22Rv1 (cell line): ENCODE measurements around the gene COL3A1.

Experiments used
- H3K27ac ChIP-seq: fragments of 450-650 bp; 2 replicates; pipeline ENCODE4 v1.5.1; 2017
- ZFX ChIP-seq: fragments of 450-650 bp; IDR thresholded peaks from 2 replicates; pipeline ENCODE4 v1.6.1; 2017; ENCODE audit warnings: antibody characterized with exemption, borderline replicate concordance
- TF ChIP-seq, protein P1 (sequence below): fragments of 450-650 bp; IDR thresholded peaks from 2 replicates; pipeline ENCODE4 v1.5.1; 2017; ENCODE audit warnings: mild to moderate bottlenecking

The COL3A1 gene

DNA sequence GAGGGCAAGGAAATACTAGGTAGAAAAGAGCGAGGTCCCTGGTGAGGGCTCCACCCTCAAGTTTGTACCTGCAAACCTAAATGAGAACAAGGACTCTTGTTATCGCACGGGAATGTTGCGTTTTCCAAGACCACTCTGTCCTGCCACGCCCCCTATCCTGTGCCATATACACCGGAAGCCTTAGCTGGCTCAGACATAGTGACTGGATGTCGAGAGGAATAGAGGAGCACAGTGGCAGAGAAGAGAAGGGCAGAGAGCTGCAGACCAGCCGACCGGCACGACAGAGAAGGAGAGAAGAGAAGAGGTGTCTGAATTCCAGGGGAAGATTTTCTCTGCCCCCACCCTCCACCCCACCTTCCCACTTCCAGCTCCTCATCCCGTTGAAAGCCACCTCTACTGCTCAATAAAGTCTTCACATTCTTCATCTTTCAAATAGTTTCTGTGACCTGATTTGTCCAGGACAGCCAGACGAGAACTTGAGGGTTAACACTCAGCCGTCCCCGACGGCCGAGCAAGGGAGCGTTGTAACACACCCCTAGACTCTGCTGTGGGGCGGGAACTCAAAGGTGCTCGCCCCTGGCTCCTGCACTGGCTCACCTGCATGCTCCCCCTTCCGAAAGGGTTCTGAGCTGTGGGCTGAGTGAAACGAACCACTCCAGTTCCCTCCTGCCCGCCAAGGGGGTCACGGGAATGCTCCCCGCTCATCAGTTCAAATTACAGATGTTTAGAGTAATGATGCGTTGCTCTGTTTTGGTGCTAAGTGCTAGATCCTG, 24.9 kb upstream of the COL3A1 start:
- TF ChIP-seq, protein P1, sequence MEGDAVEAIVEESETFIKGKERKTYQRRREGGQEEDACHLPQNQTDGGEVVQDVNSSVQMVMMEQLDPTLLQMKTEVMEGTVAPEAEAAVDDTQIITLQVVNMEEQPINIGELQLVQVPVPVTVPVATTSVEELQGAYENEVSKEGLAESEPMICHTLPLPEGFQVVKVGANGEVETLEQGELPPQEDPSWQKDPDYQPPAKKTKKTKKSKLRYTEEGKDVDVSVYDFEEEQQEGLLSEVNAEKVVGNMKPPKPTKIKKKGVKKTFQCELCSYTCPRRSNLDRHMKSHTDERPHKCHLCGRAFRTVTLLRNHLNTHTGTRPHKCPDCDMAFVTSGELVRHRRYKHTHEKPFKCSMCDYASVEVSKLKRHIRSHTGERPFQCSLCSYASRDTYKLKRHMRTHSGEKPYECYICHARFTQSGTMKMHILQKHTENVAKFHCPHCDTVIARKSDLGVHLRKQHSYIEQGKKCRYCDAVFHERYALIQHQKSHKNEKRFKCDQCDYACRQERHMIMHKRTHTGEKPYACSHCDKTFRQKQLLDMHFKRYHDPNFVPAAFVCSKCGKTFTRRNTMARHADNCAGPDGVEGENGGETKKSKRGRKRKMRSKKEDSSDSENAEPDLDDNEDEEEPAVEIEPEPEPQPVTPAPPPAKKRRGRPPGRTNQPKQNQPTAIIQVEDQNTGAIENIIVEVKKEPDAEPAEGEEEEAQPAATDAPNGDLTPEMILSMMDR, result no peak
- TF ChIP-seq ZFX, result no peak
- no peak overlapping the region for H3K27ac ChIP-seq

DNA sequence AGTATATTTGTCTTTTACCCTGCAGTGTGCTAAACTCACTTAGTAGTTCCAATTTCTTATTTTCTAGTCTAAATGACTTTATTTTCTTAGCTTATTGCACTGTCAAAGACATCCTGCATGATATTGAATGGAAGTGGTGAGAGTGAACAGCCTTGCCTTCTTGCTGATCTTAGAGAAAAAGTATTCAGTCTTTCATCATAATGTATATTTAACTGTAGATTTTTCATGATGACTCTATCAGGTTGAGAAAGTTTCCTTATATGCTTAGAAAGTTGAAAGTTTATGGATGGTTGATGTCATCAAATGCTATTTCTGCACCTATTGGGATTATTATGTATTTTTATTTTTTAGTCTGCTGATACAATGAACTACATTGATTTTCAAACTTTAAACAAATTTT, 21.3 kb upstream of the COL3A1 start:
- no peak for TF ChIP-seq ZFX
- TF ChIP-seq, protein P1, result no peak
- no peak overlapping the region for H3K27ac ChIP-seq

DNA sequence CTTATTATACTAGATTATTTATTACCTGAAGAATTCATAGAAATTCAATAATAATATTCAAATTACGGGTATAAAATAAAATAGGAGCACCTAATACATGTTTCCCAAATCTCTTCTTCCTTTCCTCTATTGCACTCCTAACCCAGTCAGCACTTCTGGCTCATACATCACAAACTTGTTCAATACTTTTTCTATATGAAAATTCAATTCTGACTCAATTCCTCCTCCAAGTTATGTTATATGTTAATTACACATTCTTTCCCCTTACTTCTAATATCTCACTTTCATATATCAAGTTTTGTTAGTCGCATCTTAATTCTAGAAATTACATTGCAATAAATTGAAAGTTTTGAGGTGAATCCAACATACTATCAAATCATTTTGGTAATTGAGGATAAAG, 17.9 kb upstream of the COL3A1 start:
- no peak for TF ChIP-seq ZFX
- TF ChIP-seq, protein P1, result no peak
- H3K27ac ChIP-seq, result no peak overlapping the region

DNA sequence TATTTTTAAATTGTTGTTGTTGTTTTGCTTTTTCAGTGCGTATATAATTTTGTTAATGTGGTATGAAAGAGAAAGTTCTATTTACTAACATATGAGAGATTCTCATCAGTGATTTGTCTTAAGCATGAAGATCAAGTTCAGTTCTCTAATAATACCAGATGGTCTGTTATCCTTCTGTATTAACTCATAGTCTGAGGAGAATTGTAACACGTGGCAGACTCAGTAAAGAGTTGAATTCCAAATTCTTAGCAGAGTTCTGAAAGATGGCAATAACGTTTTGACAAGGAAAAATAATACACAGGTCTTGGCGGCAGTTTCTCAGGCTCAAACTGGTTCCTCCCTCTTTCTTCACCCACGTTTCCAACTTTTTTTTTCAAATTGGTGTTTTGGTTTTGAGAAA, 17.2 kb upstream of the COL3A1 start:
- H3K27ac ChIP-seq, result no peak overlapping the region
- TF ChIP-seq, protein P1, result no peak
- TF ChIP-seq ZFX, result no peak

DNA sequence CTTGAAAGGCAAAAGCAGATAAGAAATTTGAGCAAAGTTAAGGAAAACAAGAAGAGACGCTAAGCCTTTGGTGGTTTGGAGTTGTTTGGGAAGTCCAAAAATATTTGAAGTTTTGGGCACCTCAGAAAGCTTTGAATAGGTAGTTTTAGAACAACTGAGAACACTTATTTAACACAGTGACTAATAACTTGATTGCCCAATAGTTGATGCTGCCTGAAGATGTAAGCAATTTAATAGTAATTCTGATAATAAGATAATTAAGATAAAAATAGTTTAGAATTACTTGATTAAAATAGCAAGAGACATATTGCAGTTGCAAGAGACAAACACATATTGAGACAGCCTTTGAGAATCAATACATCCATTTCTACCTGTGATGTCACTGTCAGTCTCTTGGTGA, 16.5 kb upstream of the COL3A1 start:
- TF ChIP-seq, protein P1, result no peak
- no peak for TF ChIP-seq ZFX
- H3K27ac ChIP-seq, result no peak overlapping the region

DNA sequence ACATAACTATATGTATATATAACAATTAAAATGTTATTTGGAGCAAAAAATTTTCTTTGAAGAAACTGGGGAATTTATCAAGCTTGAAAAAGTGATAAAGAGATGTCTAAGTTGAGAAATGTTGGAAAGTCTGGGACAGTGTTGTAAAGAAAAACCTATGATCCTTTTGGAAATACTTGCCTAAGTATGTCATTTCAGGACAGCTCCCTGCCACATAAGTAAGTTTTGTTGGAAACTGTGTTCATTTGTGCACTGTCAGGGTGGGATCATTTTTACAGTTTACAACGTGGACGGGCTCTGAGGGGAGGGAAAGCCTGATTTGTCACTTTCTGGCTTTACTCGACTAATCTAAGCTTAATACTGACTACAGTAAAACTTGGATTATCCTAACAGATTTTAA, 10.4 kb upstream of the COL3A1 start:
- TF ChIP-seq, protein P1, result no peak
- no peak for TF ChIP-seq ZFX
- H3K27ac ChIP-seq, result no peak overlapping the region

DNA sequence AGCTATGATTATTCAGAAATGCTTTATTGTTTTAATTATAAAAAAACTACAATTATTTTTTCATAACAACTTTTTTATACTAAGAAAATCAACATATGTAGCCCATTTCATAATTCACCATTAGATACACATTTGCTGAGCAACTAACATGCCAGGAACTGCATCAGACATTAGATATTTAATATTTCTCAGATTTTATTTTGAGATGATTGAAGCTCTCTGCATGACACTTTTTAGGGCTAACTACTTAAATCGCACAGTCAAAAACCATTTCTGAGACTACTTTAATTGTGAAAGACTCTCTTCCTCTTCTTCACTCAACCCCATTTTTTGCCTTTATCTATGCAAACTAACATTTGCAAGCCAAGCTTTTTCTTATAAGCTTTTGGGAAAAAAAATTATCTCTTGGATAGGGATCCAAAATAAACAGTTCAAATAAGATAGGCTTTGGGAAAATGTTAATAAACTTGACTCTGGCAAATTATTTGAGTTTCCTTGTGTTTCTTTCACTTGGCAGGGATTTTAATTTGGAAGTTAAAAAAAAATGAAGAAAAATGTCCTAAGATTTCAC, 9.1 kb upstream of the COL3A1 start:
- TF ChIP-seq, protein P1, result no peak
- no peak for TF ChIP-seq ZFX
- no peak overlapping the region for H3K27ac ChIP-seq
